OCI-LY1 (cell line): ENCODE data around the gene MAML2.

Source experiments
- H2AFZ ChIP-seq: fragments of 200-600 bp; sonication (generic), shearing (Covaris generic); 2 replicates; pipeline ENCODE4 v1.6.0; 2014; ENCODE audit warnings: antibody characterized with exemption, mild to moderate bottlenecking, low read length
- H3F3A ChIP-seq: fragments of 200-600 bp; sonication (generic), shearing (Covaris generic); 2 replicates; pipeline ENCODE4 v1.6.0; 2014; ENCODE audit warnings: mild to moderate bottlenecking, antibody characterized with exemption, low read length, moderate library complexity; ENCODE audit not compliant: insufficient read depth
- H3K27ac ChIP-seq: fragments of 200-600 bp; sonication (generic); 2 replicates; pipeline ENCODE4 v1.5.1; 2014; ENCODE audit warnings: low read length, mixed run types, mild to moderate bottlenecking, low read depth; ENCODE audit not compliant: poor library complexity, severe bottlenecking
- H3K27me3 ChIP-seq: fragments of 200-600 bp; sonication (generic); 2 replicates; pipeline ENCODE4 v1.6.0; 2014; ENCODE audit warnings: antibody characterized with exemption, mild to moderate bottlenecking, low read length, moderate library complexity; ENCODE audit not compliant: insufficient read depth
- H3K36me3 ChIP-seq: fragments of 200-600 bp; sonication (generic); 2 replicates; pipeline ENCODE4 v1.6.1; 2014; ENCODE audit warnings: mild to moderate bottlenecking, antibody characterized with exemption, low read length, moderate library complexity, mixed read lengths; ENCODE audit not compliant: insufficient read depth
- H3K4me1 ChIP-seq: fragments of 200-600 bp; sonication (generic); 2 replicates; pipeline ENCODE4 v1.5.1; 2014; ENCODE audit warnings: mild to moderate bottlenecking, low read length, moderate library complexity; ENCODE audit not compliant: insufficient read depth, severe bottlenecking
- H3K4me2 ChIP-seq: fragments of 200-600 bp; sonication (generic), shearing (Covaris generic); 2 replicates; pipeline ENCODE4 v1.6.1; 2014; ENCODE audit warnings: low read length
- H3K4me3 ChIP-seq: fragments of 200-600 bp; sonication (generic); 2 replicates; pipeline ENCODE4 v1.5.1; 2014; ENCODE audit warnings: low read length, low read depth, mild to moderate bottlenecking, mixed read lengths; ENCODE audit not compliant: poor library complexity, severe bottlenecking
- H3K79me2 ChIP-seq: fragments of 200-600 bp; shearing (Covaris generic); 2 replicates; pipeline ENCODE4 v1.6.1; 2016; ENCODE audit warnings: mixed run types, low read length, mixed read lengths; ENCODE audit not compliant: insufficient read depth
- H3K9ac ChIP-seq: fragments of 200-600 bp; sonication (generic), shearing (Covaris generic); 2 replicates; pipeline ENCODE4 v1.6.1; 2014; ENCODE audit warnings: mild to moderate bottlenecking, low read length, mixed read lengths
- H3K9me2 ChIP-seq: fragments of 200-600 bp; sonication (generic), shearing (Covaris generic); 2 replicates; pipeline ENCODE4 v1.6.1; 2014; ENCODE audit warnings: low read depth, mild to moderate bottlenecking, low read length, mixed read lengths
- H3K9me3 ChIP-seq: fragments of 200-600 bp; shearing (Covaris generic); 2 replicates; pipeline ENCODE4 v1.6.1; 2014; ENCODE audit warnings: low read length, mixed read lengths
- H4K20me1 ChIP-seq: fragments of 200-600 bp; sonication (generic), shearing (Covaris generic); 2 replicates; pipeline ENCODE4 v1.6.0; 2016; ENCODE audit warnings: mild to moderate bottlenecking, low read length; ENCODE audit not compliant: insufficient read depth
- EZH2 ChIP-seq: fragments of 200-600 bp; sonication (generic), shearing (Covaris generic); IDR thresholded peaks from 2 replicates; pipeline ENCODE4 v1.8.0; 2017; ENCODE audit warnings: borderline replicate concordance, mixed run types, mild to moderate bottlenecking, antibody characterized with exemption, low read length, moderate library complexity, mixed read lengths
- TF ChIP-seq, protein P1 (sequence below): fragments of 200-600 bp; sonication (generic), shearing (Covaris generic); IDR thresholded peaks from 2 replicates; pipeline ENCODE4 v1.5.1; 2017; ENCODE audit warnings: mild to moderate bottlenecking, antibody characterized with exemption, low read length, moderate library complexity, mixed read lengths

MAML2 gene

DNA sequence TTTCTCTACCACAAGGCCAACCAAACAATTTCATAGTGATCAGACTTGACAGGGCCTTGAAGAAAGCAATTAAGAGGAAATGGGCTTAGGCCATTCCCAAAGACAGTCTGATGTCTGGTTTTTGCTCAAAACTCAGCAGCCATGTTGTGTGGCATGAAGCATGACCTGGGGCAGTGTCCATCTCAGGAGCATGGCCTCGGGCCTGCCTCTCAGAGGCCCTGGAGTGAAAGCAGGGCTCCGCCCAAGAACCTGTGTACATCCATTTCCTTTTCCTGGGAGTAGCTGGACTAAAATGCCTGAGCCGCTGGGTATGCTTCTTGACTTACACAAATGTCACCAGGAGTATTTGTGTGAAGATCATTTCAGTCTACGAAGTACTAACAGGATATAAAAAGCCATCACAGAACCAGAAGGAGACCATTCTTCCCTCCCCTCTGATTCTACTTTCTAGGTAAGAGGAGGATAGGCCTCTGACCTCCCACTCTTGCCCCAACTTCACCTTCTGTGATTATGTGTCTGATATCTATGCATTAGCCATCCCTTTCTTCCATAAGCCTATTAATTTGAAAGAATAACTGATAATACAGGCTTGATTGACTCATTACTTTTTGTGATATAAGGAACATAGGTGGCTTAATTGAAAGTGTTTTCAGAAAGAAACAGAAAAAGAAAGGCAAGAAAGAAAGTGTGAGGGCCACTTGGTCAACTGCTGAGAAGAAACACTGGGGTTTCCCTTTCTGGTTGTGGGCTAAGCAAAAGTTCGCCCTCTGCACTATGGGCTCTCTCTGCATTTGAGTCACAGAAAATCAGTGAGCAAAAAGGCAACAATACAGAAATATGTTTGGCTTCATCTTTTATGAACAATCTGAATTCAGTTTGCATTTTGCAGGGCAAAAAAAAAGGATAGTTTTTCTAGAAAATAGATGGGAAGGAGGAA lies 230.5 kb downstream of the MAML2 start:
- H3K9me2 ChIP-seq, result no peaks in the 10 kb centered on the region
- H3K79me2 ChIP-seq, result no peaks in the 10 kb centered on the region
- no peaks in the 10 kb centered on the region for H3K9me3 ChIP-seq
- H3K27ac ChIP-seq, result no peak overlapping the region
- H4K20me1 ChIP-seq, result no peaks in the 10 kb centered on the region
- no peak overlapping the region for H3K4me2 ChIP-seq
- H2AFZ ChIP-seq, result no peak overlapping the region
- H3F3A ChIP-seq, result no peaks in the 10 kb centered on the region
- H3K9ac ChIP-seq, result no peak overlapping the region
- no peaks in the 10 kb centered on the region for H3K4me1 ChIP-seq
- TF ChIP-seq, protein P1, sequence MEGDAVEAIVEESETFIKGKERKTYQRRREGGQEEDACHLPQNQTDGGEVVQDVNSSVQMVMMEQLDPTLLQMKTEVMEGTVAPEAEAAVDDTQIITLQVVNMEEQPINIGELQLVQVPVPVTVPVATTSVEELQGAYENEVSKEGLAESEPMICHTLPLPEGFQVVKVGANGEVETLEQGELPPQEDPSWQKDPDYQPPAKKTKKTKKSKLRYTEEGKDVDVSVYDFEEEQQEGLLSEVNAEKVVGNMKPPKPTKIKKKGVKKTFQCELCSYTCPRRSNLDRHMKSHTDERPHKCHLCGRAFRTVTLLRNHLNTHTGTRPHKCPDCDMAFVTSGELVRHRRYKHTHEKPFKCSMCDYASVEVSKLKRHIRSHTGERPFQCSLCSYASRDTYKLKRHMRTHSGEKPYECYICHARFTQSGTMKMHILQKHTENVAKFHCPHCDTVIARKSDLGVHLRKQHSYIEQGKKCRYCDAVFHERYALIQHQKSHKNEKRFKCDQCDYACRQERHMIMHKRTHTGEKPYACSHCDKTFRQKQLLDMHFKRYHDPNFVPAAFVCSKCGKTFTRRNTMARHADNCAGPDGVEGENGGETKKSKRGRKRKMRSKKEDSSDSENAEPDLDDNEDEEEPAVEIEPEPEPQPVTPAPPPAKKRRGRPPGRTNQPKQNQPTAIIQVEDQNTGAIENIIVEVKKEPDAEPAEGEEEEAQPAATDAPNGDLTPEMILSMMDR, result no peak
- TF ChIP-seq EZH2, result no peak
- no peaks in the 10 kb centered on the region for H3K36me3 ChIP-seq
- H3K4me3 ChIP-seq, result no peak overlapping the region
- H3K27me3 ChIP-seq, result no peaks in the 10 kb centered on the region

DNA sequence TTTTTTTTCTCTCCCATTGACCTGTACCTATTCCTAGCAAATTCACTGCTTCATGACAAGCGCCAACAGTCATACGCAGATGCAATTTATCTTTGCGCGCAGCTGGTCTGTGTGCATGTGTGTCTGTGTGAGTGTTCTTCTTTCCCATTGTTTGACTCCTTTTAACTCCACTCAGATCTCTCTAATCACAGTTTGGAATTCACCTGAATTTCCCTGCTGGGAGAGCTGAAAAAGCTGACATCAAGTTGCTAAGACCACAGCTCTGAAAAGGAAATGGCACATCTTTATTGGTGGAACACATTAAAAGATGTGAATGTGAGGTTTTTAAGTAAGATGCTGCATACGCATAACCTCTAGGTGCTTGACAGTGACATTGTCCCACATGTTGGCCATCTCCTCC lies 231.7 kb downstream of the MAML2 start:
- H3K9ac ChIP-seq, result no peak overlapping the region
- TF ChIP-seq, protein P1, result no peak
- no peak for TF ChIP-seq EZH2
- no peaks in the 10 kb centered on the region for H3K79me2 ChIP-seq

DNA sequence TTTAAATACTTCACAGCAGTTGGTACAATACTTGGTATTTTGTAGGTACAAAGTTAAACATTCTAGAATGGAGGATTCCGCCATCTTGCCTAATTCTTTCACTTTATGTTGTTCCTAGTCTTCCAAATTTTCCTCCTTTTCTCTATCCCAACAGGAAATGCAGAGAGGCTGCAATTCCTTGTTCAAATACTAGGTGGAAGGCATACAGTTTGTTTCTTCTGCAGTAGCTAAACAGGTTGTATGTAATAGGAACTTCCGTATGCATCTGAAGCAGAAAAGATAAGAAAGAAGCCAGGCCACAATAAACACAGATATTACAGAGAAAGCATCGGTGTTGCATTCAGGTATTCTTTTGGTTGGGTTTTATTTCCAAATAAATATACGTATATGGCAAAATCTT lies 232.7 kb downstream of the MAML2 start:
- H3F3A ChIP-seq, result no peaks in the 10 kb centered on the region
- no peaks in the 10 kb centered on the region for H3K36me3 ChIP-seq
- no peaks in the 10 kb centered on the region for H4K20me1 ChIP-seq

More for the DNA sequence above, 231.7 kb downstream of the MAML2 start:
- Histone ChIP-seq H3K27me3 (no peaks in the 10 kb centered on the region), H3K4me1 (no peaks in the 10 kb centered on the region), H4K20me1 (no peaks in the 10 kb centered on the region), H3K27ac (no peak overlapping the region), H3K9me3 (no peaks in the 10 kb centered on the region), H3K4me2 (no peak overlapping the region), H2AFZ (no peak overlapping the region), H3K9me2 (no peaks in the 10 kb centered on the region), H3F3A (no peaks in the 10 kb centered on the region), H3K36me3 (no peaks in the 10 kb centered on the region), H3K4me3 (no peak overlapping the region)

More for the DNA sequence above, 232.7 kb downstream of the MAML2 start:
- no peaks in the 10 kb centered on the region for H3K27me3 ChIP-seq
- H3K9me2 ChIP-seq, result no peaks in the 10 kb centered on the region
- H3K9me3 ChIP-seq, result no peaks in the 10 kb centered on the region
- no peak overlapping the region for H3K4me3 ChIP-seq
- TF ChIP-seq EZH2, result no peak
- TF ChIP-seq, protein P1, result no peak
- H2AFZ ChIP-seq, result no peak overlapping the region
- no peak overlapping the region for H3K27ac ChIP-seq
- H3K4me1 ChIP-seq, result no peaks in the 10 kb centered on the region
- H3K4me2 ChIP-seq, result no peak overlapping the region
- no peak overlapping the region for H3K9ac ChIP-seq
- H3K79me2 ChIP-seq, result no peaks in the 10 kb centered on the region
